Measurements from ENCODE around the gene CYB561D2.
"Not testable (repeated sequence)": the region's sequence is repeated elsewhere in the genome, so short reads cannot be mapped to it uniquely, and the experiment has no call there.

The CYB561D2 gene

GRCh38 chr3:50350527-50351322, at the start of gene CYB561D2, which contains the start of gene NPRL2:
TSS of gene CYB561D2 (plus strand) at chr3:50350862. CDS start at chr3:50351434, 572 bp downstream.
TSS of gene NPRL2 (minus strand) at chr3:50350775. CDS start at chr3:50350652, 123 bp downstream.
- DNase-seq, result peak; percentile 98 to 99

GRCh38 chr3:50302095-50303012, 48.3 kb upstream of the CYB561D2 start:
- DNase-seq, result no peak

- no peak for DNase-seq
Observed at GRCh38 chr3:50303013-50303815, 47.4 kb upstream of the CYB561D2 start, which contains the start of gene HYAL1. TSS of gene HYAL1 (minus strand) at chr3:50303574. CDS start at chr3:50302956, 618 bp downstream.

- no peak for DNase-seq
Observed at GRCh38 chr3:50304601-50305000, 46.1 kb upstream of the CYB561D2 start.

- not testable (repeated sequence) for DNase-seq
Observed at GRCh38 chr3:50312041-50312440, 38.6 kb upstream of the CYB561D2 start.

GRCh38 chr3:50314342-50314741, 36.3 kb upstream of the CYB561D2 start:
- no peak for DNase-seq

GRCh38 chr3:50314816-50315215, 35.8 kb upstream of the CYB561D2 start:
- no peak for DNase-seq

GRCh38 chr3:50316657-50317242, 33.9 kb upstream of the CYB561D2 start:
- DNase-seq, result peak; percentile 42 to 64

- no peak for DNase-seq
Observed at GRCh38 chr3:50317300-50317699, 33.4 kb upstream of the CYB561D2 start.

GRCh38 chr3:50318163-50318562, 32.5 kb upstream of the CYB561D2 start:
- DNase-seq, result no peak

GRCh38 chr3:50318615-50319014, 32.0 kb upstream of the CYB561D2 start:
- DNase-seq, result no peak

GRCh38 chr3:50319181-50319893, 31.3 kb upstream of the CYB561D2 start:
- DNase-seq, result no peak

- no peak for DNase-seq
Observed at GRCh38 chr3:50319894-50320625, 30.6 kb upstream of the CYB561D2 start.

- DNase-seq, result peak; percentile 65 to 66
Observed at GRCh38 chr3:50320853-50321335, 29.8 kb upstream of the CYB561D2 start.

GRCh38 chr3:50321336-50322114, 29.1 kb upstream of the CYB561D2 start:
- DNase-seq, result peak; percentile 80 to 81

- no peak for DNase-seq
Observed at GRCh38 chr3:50322115-50322385, 28.6 kb upstream of the CYB561D2 start.

GRCh38 chr3:50322386-50323091, 28.1 kb upstream of the CYB561D2 start, which contains the start of gene HYAL2:
TSS of gene HYAL2 (minus strand) at chr3:50322745. CDS start at chr3:50320489, 2,256 bp downstream.
- no peak for DNase-seq

- DNase-seq, result no peak
Observed at GRCh38 chr3:50323092-50323600, 27.5 kb upstream of the CYB561D2 start.

GRCh38 chr3:50323614-50324199, 27.0 kb upstream of the CYB561D2 start:
- no peak for DNase-seq
